IPS DF 6.9 (cell line): Measurements from ENCODE around the gene HIPK2.

ENCODE experiments used
- DNase-seq: peaks from one replicate; pipeline ENCODE4 v3.0.0-alpha.2; 2013; ENCODE audit warnings: low read depth, low spot score
- H3K27ac ChIP-seq: one replicate; pipeline ENCODE4 v1.5.1; 2013; ENCODE audit warnings: low read length, control low read depth
- H3K27me3 ChIP-seq: 2 replicates; pipeline ENCODE4 v1.6.1; 2013; ENCODE audit warnings: mild to moderate bottlenecking, low read length; ENCODE audit not compliant: control insufficient read depth, insufficient read depth
- H3K36me3 ChIP-seq: 2 replicates; pipeline ENCODE4 v1.6.1; 2013; ENCODE audit warnings: low read length; ENCODE audit not compliant: control insufficient read depth, insufficient read depth
- H3K4me1 ChIP-seq: 2 replicates; pipeline ENCODE4 v1.6.1; 2013; ENCODE audit warnings: low read length; ENCODE audit not compliant: control insufficient read depth, insufficient read depth
- H3K4me3 ChIP-seq: 2 replicates; pipeline ENCODE4 v1.5.1; 2013; ENCODE audit warnings: mild to moderate bottlenecking, low read length
- H3K9me3 ChIP-seq: 2 replicates; pipeline ENCODE4 v1.6.1; 2013; ENCODE audit warnings: low read length, inconsistent platforms; ENCODE audit not compliant: control insufficient read depth, insufficient read depth
- WGBS: extraction: QIAGEN DNeasy Blood & Tissue Kit; methylation state at CpG from one replicate; pipeline ENCODE4 v1.1.7; 2013; ENCODE audit warnings: mixed read lengths, missing lambda C conversion rate; ENCODE audit not compliant: insufficient read length, insufficient coverage; 5-methylcytosine and 5-hydroxymethylcytosine counted together

The HIPK2 gene

GRCh38 chr7:139583826-139584553, 193.8 kb downstream of the HIPK2 start:
- H3K27me3 ChIP-seq: no peaks in the 10 kb centered on the region
- H3K4me3 ChIP-seq: no peak overlapping the region
- WGBS: no CpG with 5 or more reads among the region's 15 CpGs
- DNase-seq: no peak
- no peak overlapping the region for H3K27ac ChIP-seq
- no peaks in the 10 kb centered on the region for H3K4me1 ChIP-seq
- no peaks in the 10 kb centered on the region; the same call in 1 of the 2 replicates for H3K36me3 ChIP-seq
- no peaks in the 10 kb centered on the region for H3K9me3 ChIP-seq

GRCh38 chr7:139582671-139583155, 195.1 kb downstream of the HIPK2 start:
- Histone ChIP-seq H3K27me3 (no peaks in the 10 kb centered on the region), H3K36me3 (no peaks in the 10 kb centered on the region; the same call in 1 of the 2 replicates), H3K27ac (no peak overlapping the region), H3K9me3 (no peaks in the 10 kb centered on the region), H3K4me3 (no peak overlapping the region), H3K4me1 (no peaks in the 10 kb centered on the region)
- WGBS: no CpG with 5 or more reads among the region's 14 CpGs
- DNase-seq: no peak

GRCh38 chr7:139582130-139582650, 195.6 kb downstream of the HIPK2 start:
- Histone ChIP-seq H3K36me3 (no peaks in the 10 kb centered on the region; the same call in 1 of the 2 replicates), H3K27me3 (no peaks in the 10 kb centered on the region), H3K27ac (no peak overlapping the region)

GRCh38 chr7:139580435-139580834, 197.4 kb downstream of the HIPK2 start:
- H3K27me3 ChIP-seq: no peaks in the 10 kb centered on the region
- H3K36me3 ChIP-seq: no peaks in the 10 kb centered on the region; the same call in 1 of the 2 replicates
- no peak overlapping the region for H3K4me3 ChIP-seq
- no CpG with 5 or more reads among the region's 3 CpGs for WGBS
- no peaks in the 10 kb centered on the region for H3K4me1 ChIP-seq
- no peak for DNase-seq
- no peaks in the 10 kb centered on the region for H3K9me3 ChIP-seq
- no peak overlapping the region for H3K27ac ChIP-seq

More at GRCh38 chr7:139582130-139582650, 195.6 kb downstream of the HIPK2 start:
- no peaks in the 10 kb centered on the region for H3K4me1 ChIP-seq
- WGBS: no CpG with 5 or more reads among the region's 14 CpGs
- H3K9me3 ChIP-seq: no peaks in the 10 kb centered on the region
- no peak overlapping the region for H3K4me3 ChIP-seq
- no peak for DNase-seq

- Histone ChIP-seq H3K36me3 (no peaks in the 10 kb centered on the region), H3K9me3 (no peaks in the 10 kb centered on the region), H3K4me3 (no peak overlapping the region), H3K27me3 (no peaks in the 10 kb centered on the region), H3K4me1 (peaks cover 5% of the 10 kb centered on the region; the same call in 1 of the 2 replicates), H3K27ac (no peak overlapping the region)
- no CpG with 5 or more reads among the region's 11 CpGs for WGBS
- DNase-seq: no peak
Measured at GRCh38 chr7:139576179-139576973, 201.4 kb downstream of the HIPK2 start.

GRCh38 chr7:139575338-139575680, 202.5 kb downstream of the HIPK2 start:
- H3K36me3 ChIP-seq: no peaks in the 10 kb centered on the region
- no peaks in the 10 kb centered on the region for H3K27me3 ChIP-seq
- no peak overlapping the region for H3K27ac ChIP-seq
- peaks cover 5% of the 10 kb centered on the region; the same call in 1 of the 2 replicates for H3K4me1 ChIP-seq
- H3K4me3 ChIP-seq: no peak overlapping the region
- no peaks in the 10 kb centered on the region for H3K9me3 ChIP-seq
- no CpG with 5 or more reads among the region's 6 CpGs for WGBS
- no peak for DNase-seq

- no peak for DNase-seq
- Histone ChIP-seq H3K4me1 (peaks cover 5% of the 10 kb centered on the region; the same call in 1 of the 2 replicates), H3K9me3 (no peaks in the 10 kb centered on the region), H3K27me3 (no peaks in the 10 kb centered on the region), H3K4me3 (no peak overlapping the region), H3K27ac (no peak overlapping the region), H3K36me3 (no peaks in the 10 kb centered on the region)
- WGBS: no CpG with 5 or more reads among the region's 16 CpGs
Measured at GRCh38 chr7:139574618-139575337, 203.0 kb downstream of the HIPK2 start.

- WGBS: no CpG with 5 or more reads among the region's 9 CpGs
- H3K4me3 ChIP-seq: no peak overlapping the region
- H3K27ac ChIP-seq: no peak overlapping the region
- H3K27me3 ChIP-seq: no peaks in the 10 kb centered on the region
- no peaks in the 10 kb centered on the region for H3K36me3 ChIP-seq
- peaks cover 5% of the 10 kb centered on the region; the same call in 1 of the 2 replicates for H3K4me1 ChIP-seq
- H3K9me3 ChIP-seq: no peaks in the 10 kb centered on the region
- no peak for DNase-seq
Measured at GRCh38 chr7:139573871-139574270, 203.9 kb downstream of the HIPK2 start.

- Histone ChIP-seq H3K36me3 (no peaks in the 10 kb centered on the region), H3K4me1 (peaks cover 5% of the 10 kb centered on the region; the same call in 1 of the 2 replicates), H3K9me3 (no peaks in the 10 kb centered on the region), H3K27ac (no peak overlapping the region), H3K27me3 (no peaks in the 10 kb centered on the region), H3K4me3 (no peak overlapping the region; the same call in 1 of the 2 replicates)
- no CpG with 5 or more reads among the region's 38 CpGs for WGBS
- DNase-seq: no peak
Measured at GRCh38 chr7:139572704-139573385, 205.0 kb downstream of the HIPK2 start.
